H9 (cell line): ENCODE measurements around the gene PLXNA4. TPM values are rescaled to one million over a fixed set of nuclear protein-coding genes. Genes with fewer than 3 reads are reported as not detected.

Source experiments
- DNase-seq: peaks from one replicate; pipeline ENCODE4 v3.0.0-alpha.2; 2017
- H2AFZ ChIP-seq: one replicate; pipeline ENCODE4 v1.6.1; 2013; ENCODE audit warnings: mild to moderate bottlenecking, low read length, control low read depth, moderate library complexity
- H2AK5ac ChIP-seq: 2 replicates; pipeline ENCODE4 v1.6.1; 2013; ENCODE audit warnings: low read length, control low read depth, mixed read lengths; ENCODE audit not compliant: insufficient read length
- H2BK120ac ChIP-seq: one replicate; pipeline ENCODE4 v1.6.1; 2013; ENCODE audit warnings: low read depth, mild to moderate bottlenecking, low read length, control low read depth, inconsistent platforms; ENCODE audit not compliant: poor library complexity, severe bottlenecking
- H2BK12ac ChIP-seq: 2 replicates; pipeline ENCODE4 v1.6.1; 2013; ENCODE audit warnings: low read length, control low read depth, mixed read lengths, low read depth; ENCODE audit not compliant: insufficient read length
- H2BK15ac ChIP-seq: 2 replicates; pipeline ENCODE4 v1.6.1; 2013; ENCODE audit warnings: low read depth, low read length, control low read depth
- H2BK20ac ChIP-seq: one replicate; pipeline ENCODE4 v1.6.1; 2013; ENCODE audit warnings: low read depth, mild to moderate bottlenecking, low read length, control low read depth, inconsistent platforms; ENCODE audit not compliant: poor library complexity, severe bottlenecking
- H2BK5ac ChIP-seq: 2 replicates; pipeline ENCODE4 v1.6.1; 2013; ENCODE audit warnings: low read length, control low read depth, mixed read lengths; ENCODE audit not compliant: insufficient read length
- H3K14ac ChIP-seq: 2 replicates; pipeline ENCODE4 v1.6.1; 2013; ENCODE audit warnings: low read length, control low read depth; ENCODE audit not compliant: insufficient read depth
- H3K18ac ChIP-seq: 2 replicates; pipeline ENCODE4 v1.6.1; 2013; ENCODE audit warnings: low read depth, mild to moderate bottlenecking, mixed read lengths, low read length, control low read depth; ENCODE audit not compliant: insufficient read length
- H3K23ac ChIP-seq: 2 replicates; pipeline ENCODE4 v1.6.1; 2013; ENCODE audit warnings: low read length, control low read depth, mixed read lengths, low read depth; ENCODE audit not compliant: insufficient read length
- H3K23me2 ChIP-seq: 2 replicates; pipeline ENCODE4 v1.6.1; 2013; ENCODE audit warnings: low read depth, mild to moderate bottlenecking, mixed read lengths, low read length, control low read depth; ENCODE audit not compliant: insufficient read length, poor library complexity, severe bottlenecking
- H3K27ac ChIP-seq: 2 replicates; pipeline ENCODE4 v1.5.1; 2013; ENCODE audit warnings: low read length, control low read depth, mixed read lengths, low read depth; ENCODE audit not compliant: insufficient read length
- H3K27me3 ChIP-seq: 2 replicates; pipeline ENCODE4 v1.6.1; 2013; ENCODE audit warnings: low read length, control low read depth, inconsistent platforms; ENCODE audit not compliant: insufficient read depth
- H3K4ac ChIP-seq: 2 replicates; pipeline ENCODE4 v1.6.1; 2013; ENCODE audit warnings: low read depth, mild to moderate bottlenecking, control low read depth, inconsistent platforms, low read length, moderate library complexity
- H3K4me1 ChIP-seq: 2 replicates; pipeline ENCODE4 v1.6.1; 2013; ENCODE audit warnings: low read length, control low read depth, inconsistent platforms; ENCODE audit not compliant: insufficient read depth
- H3K4me2 ChIP-seq: 2 replicates; pipeline ENCODE4 v1.6.1; 2013; ENCODE audit warnings: low read length, control low read depth, mixed read lengths; ENCODE audit not compliant: insufficient read length, insufficient read depth
- H3K56ac ChIP-seq: 2 replicates; pipeline ENCODE4 v1.6.1; 2013; ENCODE audit warnings: low read depth, mild to moderate bottlenecking, mixed read lengths, low read length, control low read depth; ENCODE audit not compliant: insufficient read length
- H3K79me1 ChIP-seq: 2 replicates; pipeline ENCODE4 v1.6.1; 2013; ENCODE audit warnings: low read depth, mild to moderate bottlenecking, moderate library complexity, low read length, control low read depth, inconsistent platforms; ENCODE audit not compliant: insufficient read depth, poor library complexity, severe bottlenecking
- H3K79me2 ChIP-seq: 2 replicates; pipeline ENCODE4 v1.6.1; 2013; ENCODE audit warnings: low read length, control low read depth, inconsistent platforms; ENCODE audit not compliant: insufficient read depth
- H3K9ac ChIP-seq: 2 replicates; pipeline ENCODE4 v1.6.1; 2013; ENCODE audit warnings: low read length, control low read depth, mixed read lengths; ENCODE audit not compliant: insufficient read length; ENCODE audit errors: extremely low read depth
- H3K9me3 ChIP-seq: one replicate; pipeline ENCODE4 v1.6.1; 2013; ENCODE audit warnings: low read depth, low read length, inconsistent platforms; ENCODE audit not compliant: control insufficient read depth
- H3T11ph ChIP-seq: one replicate; pipeline ENCODE4 v1.6.1; 2013; ENCODE audit warnings: mild to moderate bottlenecking, low read length, control low read depth, inconsistent platforms
- H4K20me1 ChIP-seq: one replicate; pipeline ENCODE4 v1.6.1; 2013; ENCODE audit not compliant: control insufficient read depth, insufficient read length, insufficient read depth
- H4K5ac ChIP-seq: 2 replicates; pipeline ENCODE4 v1.6.1; 2013; ENCODE audit warnings: low read depth, mild to moderate bottlenecking, mixed read lengths, low read length, control low read depth; ENCODE audit not compliant: insufficient read length
- H4K8ac ChIP-seq: replicated peaks from 2 replicates; pipeline ENCODE4 v1.6.1; 2013; ENCODE audit warnings: low read length, control low read depth, mixed read lengths, low read depth; ENCODE audit not compliant: insufficient read length
- H4K91ac ChIP-seq: 2 replicates; pipeline ENCODE4 v1.6.1; 2013; ENCODE audit warnings: low read depth, mild to moderate bottlenecking, moderate library complexity, mixed read lengths, low read length, control low read depth; ENCODE audit not compliant: insufficient read length
- H3K27ac Mint-ChIP-seq, 3 experiments: 2 replicates in 2 of 3; 3 replicates in 1 of 3; pipeline ENCODE4 v1.8.0; 2020 to 2021; ENCODE audit warnings: mixed read lengths in 3 of 3, mild to moderate bottlenecking in 1 of 3, moderate library complexity in 1 of 3
- H3K27me3 Mint-ChIP-seq: 2 replicates; pipeline ENCODE4 v1.8.0; 2021; ENCODE audit warnings: low read depth, mild to moderate bottlenecking, moderate library complexity, mixed read lengths
- H3K36me3 Mint-ChIP-seq, 3 experiments: 2 replicates in 2 of 3; 3 replicates in 1 of 3; pipeline ENCODE4 v1.8.0; 2020 to 2021; ENCODE audit warnings: low read depth in 3 of 3, mixed read lengths in 3 of 3; ENCODE audit not compliant: insufficient read depth in 1 of 3
- H3K4me1 Mint-ChIP-seq, 2 experiments: 2 replicates each; pipeline ENCODE4 v1.8.0; 2020; ENCODE audit warnings: mixed read lengths in 2 of 2
- H3K4me3 Mint-ChIP-seq, 2 experiments: 2 replicates in 1 of 2; 3 replicates in 1 of 2; pipeline ENCODE4 v1.8.0; 2020 to 2021; ENCODE audit warnings: mild to moderate bottlenecking in 2 of 2, mixed read lengths in 2 of 2, moderate library complexity in 1 of 2
- H3K9me3 Mint-ChIP-seq, 2 experiments: 2 replicates in 1 of 2; 3 replicates in 1 of 2; pipeline ENCODE4 v1.8.0; 2020; ENCODE audit warnings: mild to moderate bottlenecking in 2 of 2, mixed read lengths in 2 of 2, moderate library complexity in 1 of 2
- WGBS: extraction: QIAGEN DNeasy Blood & Tissue Kit; methylation state at CpG from one replicate; pipeline ENCODE4 v1.1.7; 2013; ENCODE audit warnings: missing lambda C conversion rate, low lambda C conversion rate, mixed read lengths; ENCODE audit not compliant: insufficient read length; ENCODE audit errors: extremely low coverage; 5-methylcytosine and 5-hydroxymethylcytosine counted together
- total RNA-seq: library from RNA; stranded (reverse); gene quantifications from 2 replicates; pipeline ENCODE4 v1.2.1, GENCODE V29; 2021
- TF ChIP-seq, protein P1 (sequence below): fragments of 200-600 bp; sonication (generic); conservative IDR thresholded peaks from 3 replicates; pipeline ENCODE4 v1.8.0; 2021; ENCODE audit warnings: antibody characterized with exemption, mild to moderate bottlenecking

PLXNA4 gene
- total RNA-seq, 1 experiment from 2014 or later, result 0.35 TPM

DNA sequence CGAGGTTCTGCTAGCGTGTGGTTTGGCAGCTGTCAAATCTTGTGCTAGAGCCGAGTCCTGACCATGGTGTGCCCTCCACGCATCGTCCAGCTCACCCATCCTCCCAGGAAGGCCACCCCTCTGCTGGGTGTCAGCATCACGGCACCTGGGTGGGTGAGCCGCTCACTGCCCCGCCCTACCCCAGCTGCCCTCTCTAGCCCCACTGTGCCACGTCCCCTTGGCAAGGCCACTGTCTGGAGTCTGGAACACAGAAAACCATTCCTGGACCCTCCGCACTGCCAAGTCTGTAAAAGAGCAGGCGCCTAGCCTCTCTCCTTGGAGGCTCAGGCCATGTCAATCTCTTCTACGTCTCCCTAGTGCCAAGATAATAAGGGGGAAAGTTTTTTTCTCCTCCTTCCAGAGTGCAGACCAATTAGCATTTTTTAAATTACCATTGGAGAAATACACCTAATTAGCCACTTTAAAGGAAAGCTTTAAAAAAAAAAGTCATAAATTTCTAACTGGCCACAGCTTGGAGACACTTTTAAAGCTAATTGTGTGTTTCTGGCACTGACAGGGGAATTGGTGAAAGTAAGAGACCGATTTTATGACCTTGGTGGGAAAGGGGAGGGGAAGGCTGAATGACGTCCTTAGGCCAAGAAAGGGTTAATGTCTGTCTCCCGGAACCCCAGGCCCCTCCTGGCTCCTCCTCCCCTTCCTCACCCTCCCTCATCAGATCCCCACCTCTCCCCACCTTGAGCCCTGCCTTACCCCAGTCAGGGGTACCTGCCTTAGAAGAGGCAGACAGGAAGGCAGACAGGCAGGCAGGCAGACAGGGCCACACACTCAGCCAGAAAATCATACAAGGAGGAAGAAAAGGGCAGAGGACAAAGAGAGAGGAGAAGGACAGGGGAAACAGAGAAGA is 151.2 kb downstream of the PLXNA4 start:
- Histone ChIP-seq H3K9ac (no peak overlapping the region), H3T11ph (no peak overlapping the region), H3K9me3 (no peaks in the 10 kb centered on the region), H3K79me1 (no peaks in the 10 kb centered on the region), H2AFZ (no peak overlapping the region), H4K8ac (no peak overlapping the region), H2BK120ac (no peak overlapping the region), H2BK5ac (no peak overlapping the region), H3K23me2 (peaks cover 4% of the 10 kb centered on the region), H3K4me1 (no peaks in the 10 kb centered on the region; the same call in 1 of the 2 replicates), H3K14ac (no peak overlapping the region), H4K20me1 (no peaks in the 10 kb centered on the region), H2AK5ac (no peak overlapping the region), H3K27me3 (no peaks in the 10 kb centered on the region), H2BK12ac (no peak overlapping the region), H3K23ac (no peak overlapping the region), H4K5ac (no peak overlapping the region), H3K4me2 (no peak overlapping the region), H3K18ac (no peak overlapping the region), H3K56ac (no peak overlapping the region), H3K27ac (no peak overlapping the region), H3K79me2 (no peaks in the 10 kb centered on the region), H2BK20ac (no peak overlapping the region), H4K91ac (no peak overlapping the region), H3K4ac (no peak overlapping the region), H2BK15ac (no peak overlapping the region)
- peaks cover 20 to 29% of the 10 kb centered on the region in 2 experiments for H3K4me1 Mint-ChIP-seq
- H3K9me3 Mint-ChIP-seq, result no peaks in the 10 kb centered on the region
- WGBS, result no CpG with 5 or more reads among the region's 15 CpGs
- H3K27ac Mint-ChIP-seq, result peak overlapping the region; percentile 34 to 76 (median 61); a peak in 3 of 7 replicates
- TF ChIP-seq, protein P1, sequence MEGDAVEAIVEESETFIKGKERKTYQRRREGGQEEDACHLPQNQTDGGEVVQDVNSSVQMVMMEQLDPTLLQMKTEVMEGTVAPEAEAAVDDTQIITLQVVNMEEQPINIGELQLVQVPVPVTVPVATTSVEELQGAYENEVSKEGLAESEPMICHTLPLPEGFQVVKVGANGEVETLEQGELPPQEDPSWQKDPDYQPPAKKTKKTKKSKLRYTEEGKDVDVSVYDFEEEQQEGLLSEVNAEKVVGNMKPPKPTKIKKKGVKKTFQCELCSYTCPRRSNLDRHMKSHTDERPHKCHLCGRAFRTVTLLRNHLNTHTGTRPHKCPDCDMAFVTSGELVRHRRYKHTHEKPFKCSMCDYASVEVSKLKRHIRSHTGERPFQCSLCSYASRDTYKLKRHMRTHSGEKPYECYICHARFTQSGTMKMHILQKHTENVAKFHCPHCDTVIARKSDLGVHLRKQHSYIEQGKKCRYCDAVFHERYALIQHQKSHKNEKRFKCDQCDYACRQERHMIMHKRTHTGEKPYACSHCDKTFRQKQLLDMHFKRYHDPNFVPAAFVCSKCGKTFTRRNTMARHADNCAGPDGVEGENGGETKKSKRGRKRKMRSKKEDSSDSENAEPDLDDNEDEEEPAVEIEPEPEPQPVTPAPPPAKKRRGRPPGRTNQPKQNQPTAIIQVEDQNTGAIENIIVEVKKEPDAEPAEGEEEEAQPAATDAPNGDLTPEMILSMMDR, result no peak
- DNase-seq, result peak; percentile 65
- peaks cover 0 to 3% (median 2%) of the 10 kb centered on the region in 3 experiments; a peak in 4 of 7 replicates for H3K36me3 Mint-ChIP-seq
- H3K4me3 Mint-ChIP-seq, result no peak overlapping the region
- peaks cover 6% of the 10 kb centered on the region for H3K27me3 Mint-ChIP-seq
